ENCODE measurements around the gene TTC7B. TPM values are rescaled to one million over a fixed set of nuclear protein-coding genes. Genes with fewer than 3 reads are reported as not detected.

TTC7B gene
- polyA plus RNA-seq, 1 donor from 2014 or later = 19.9 TPM

DNA sequence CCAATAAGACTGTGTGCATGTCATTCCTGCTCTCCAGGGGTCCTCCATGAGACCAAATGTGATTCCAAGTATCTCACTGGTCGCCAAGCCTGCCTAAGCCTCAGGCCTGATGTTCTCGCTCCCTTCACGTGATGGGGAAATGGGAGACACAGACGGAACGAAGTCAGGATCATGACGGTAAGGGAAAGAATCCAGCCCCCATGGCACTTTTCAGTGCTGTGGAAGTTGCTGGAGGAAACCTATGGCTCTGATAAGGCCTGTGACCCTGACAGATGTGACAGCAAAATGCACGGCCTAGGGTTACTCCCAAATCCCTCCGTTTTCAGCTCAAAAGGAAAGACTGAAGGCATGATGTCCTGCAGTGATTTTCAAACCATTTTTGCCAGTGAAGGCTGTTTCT lies 234.5 kb downstream of the TTC7B start:
- H3K27ac ChIP-seq (ENCODE audit: low read length) = no peak overlapping the region
- no peak overlapping the region for H2AFZ ChIP-seq (ENCODE audit: low read depth, low read length)
- TF ChIP-seq MXI1 (conservative IDR thresholded peaks at IDR 0.05; ENCODE audit: poor library complexity, severe bottlenecking) = no peak
- TF ChIP-seq POLR2AphosphoS5 (IDR thresholded peaks at IDR 0.05) = no peak
- no peak for TF ChIP-seq SMC3 (conservative IDR thresholded peaks at IDR 0.05; ENCODE audit: poor library complexity)
- TF ChIP-seq RAD21 (conservative IDR thresholded peaks at IDR 0.05) = no peak
- no peaks in the 10 kb centered on the region for H3K9me3 ChIP-seq (ENCODE audit: low read length)
- no peaks in the 10 kb centered on the region for H3K27me3 ChIP-seq (ENCODE audit: insufficient read depth, low read depth, low read length)
- H3K9ac ChIP-seq (ENCODE audit: low read length) = no peak overlapping the region
- no peaks in the 10 kb centered on the region for H3F3A ChIP-seq (ENCODE audit: insufficient read depth, low read length, poor library complexity, severe bottlenecking)
- no peaks in the 10 kb centered on the region for H3K36me3 ChIP-seq (ENCODE audit: insufficient read depth, low read length)
- no peaks in the 10 kb centered on the region for H3K79me2 ChIP-seq (replicated peaks; ENCODE audit: insufficient read depth, low read length)
- no peaks in the 10 kb centered on the region for H3K9me2 ChIP-seq (ENCODE audit: insufficient read depth, low read length)
- no peak overlapping the region for H3K4me2 ChIP-seq (ENCODE audit: low read length)
- no peaks in the 10 kb centered on the region for H4K20me1 ChIP-seq (ENCODE audit: insufficient read depth)
- no peak overlapping the region for H3K4me3 ChIP-seq (ENCODE audit: low read length)

DNA sequence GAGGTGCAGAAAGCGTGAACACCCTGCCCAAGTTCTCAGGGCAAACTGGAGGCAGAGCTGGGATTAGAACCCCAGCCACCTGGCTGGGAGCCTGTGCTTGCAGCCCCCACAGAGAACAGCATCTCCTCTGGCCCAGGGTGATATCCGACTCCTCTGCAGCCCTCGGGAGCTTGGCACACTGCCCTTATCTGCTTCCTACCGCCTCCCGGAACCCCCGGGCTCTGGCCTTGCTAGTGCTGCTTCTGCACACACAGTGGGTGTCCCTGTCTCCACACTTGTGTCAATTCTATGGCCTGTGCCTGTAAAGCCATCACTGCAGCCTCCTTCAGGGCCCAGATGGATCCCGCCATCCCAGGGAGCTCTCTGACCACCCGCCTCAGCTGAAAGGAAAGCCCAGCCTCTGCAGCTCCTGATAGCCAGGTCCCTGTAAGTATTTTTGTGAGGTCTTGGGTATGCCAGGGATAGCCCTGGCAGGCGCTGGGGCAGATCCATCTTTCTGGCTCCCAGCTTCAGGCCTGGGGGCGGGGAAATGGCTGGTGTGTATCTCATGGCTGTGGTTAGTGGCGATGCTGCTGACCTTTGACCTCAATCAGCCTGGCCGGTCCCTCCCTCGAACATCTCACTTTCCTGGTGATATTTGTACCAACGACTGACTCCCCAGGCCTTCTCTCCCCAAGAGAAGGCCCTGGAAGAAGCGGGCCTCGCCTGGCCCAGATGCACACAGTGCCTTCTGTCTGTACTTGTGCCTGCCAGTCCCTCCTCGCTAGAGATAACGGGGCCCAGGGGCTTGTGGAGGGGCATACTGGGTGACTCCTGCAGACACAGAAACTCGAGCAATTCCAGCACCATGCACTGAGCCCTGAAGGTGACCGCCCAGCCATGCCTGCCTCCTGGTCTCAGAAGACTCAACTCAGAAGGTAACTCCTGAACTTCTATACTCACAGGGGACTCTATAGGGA lies 235.6 kb downstream of the TTC7B start:
- no peak overlapping the region for H3K4me3 ChIP-seq (ENCODE audit: low read length)
- no peaks in the 10 kb centered on the region for H3K27me3 ChIP-seq (ENCODE audit: insufficient read depth, low read depth, low read length)
- H2AFZ ChIP-seq (ENCODE audit: low read depth, low read length) = no peak overlapping the region
- TF ChIP-seq, protein P1, sequence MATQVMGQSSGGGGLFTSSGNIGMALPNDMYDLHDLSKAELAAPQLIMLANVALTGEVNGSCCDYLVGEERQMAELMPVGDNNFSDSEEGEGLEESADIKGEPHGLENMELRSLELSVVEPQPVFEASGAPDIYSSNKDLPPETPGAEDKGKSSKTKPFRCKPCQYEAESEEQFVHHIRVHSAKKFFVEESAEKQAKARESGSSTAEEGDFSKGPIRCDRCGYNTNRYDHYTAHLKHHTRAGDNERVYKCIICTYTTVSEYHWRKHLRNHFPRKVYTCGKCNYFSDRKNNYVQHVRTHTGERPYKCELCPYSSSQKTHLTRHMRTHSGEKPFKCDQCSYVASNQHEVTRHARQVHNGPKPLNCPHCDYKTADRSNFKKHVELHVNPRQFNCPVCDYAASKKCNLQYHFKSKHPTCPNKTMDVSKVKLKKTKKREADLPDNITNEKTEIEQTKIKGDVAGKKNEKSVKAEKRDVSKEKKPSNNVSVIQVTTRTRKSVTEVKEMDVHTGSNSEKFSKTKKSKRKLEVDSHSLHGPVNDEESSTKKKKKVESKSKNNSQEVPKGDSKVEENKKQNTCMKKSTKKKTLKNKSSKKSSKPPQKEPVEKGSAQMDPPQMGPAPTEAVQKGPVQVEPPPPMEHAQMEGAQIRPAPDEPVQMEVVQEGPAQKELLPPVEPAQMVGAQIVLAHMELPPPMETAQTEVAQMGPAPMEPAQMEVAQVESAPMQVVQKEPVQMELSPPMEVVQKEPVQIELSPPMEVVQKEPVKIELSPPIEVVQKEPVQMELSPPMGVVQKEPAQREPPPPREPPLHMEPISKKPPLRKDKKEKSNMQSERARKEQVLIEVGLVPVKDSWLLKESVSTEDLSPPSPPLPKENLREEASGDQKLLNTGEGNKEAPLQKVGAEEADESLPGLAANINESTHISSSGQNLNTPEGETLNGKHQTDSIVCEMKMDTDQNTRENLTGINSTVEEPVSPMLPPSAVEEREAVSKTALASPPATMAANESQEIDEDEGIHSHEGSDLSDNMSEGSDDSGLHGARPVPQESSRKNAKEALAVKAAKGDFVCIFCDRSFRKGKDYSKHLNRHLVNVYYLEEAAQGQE (IDR thresholded peaks at IDR 0.05; ENCODE audit: borderline replicate concordance) = no peak
- TF ChIP-seq SMC3 (conservative IDR thresholded peaks at IDR 0.05; ENCODE audit: poor library complexity) (no peak), TAF1 (IDR thresholded peaks at IDR 0.05; ENCODE audit: low read depth) (no peak), MXI1 (conservative IDR thresholded peaks at IDR 0.05; ENCODE audit: poor library complexity, severe bottlenecking) (no peak), EZH2 (IDR thresholded peaks at IDR 0.05; ENCODE audit: borderline replicate concordance, insufficient read depth, low read length, poor library complexity, severe bottlenecking) (no peak), RAD21 (conservative IDR thresholded peaks at IDR 0.05) (no peak), EP300 (conservative IDR thresholded peaks at IDR 0.05; ENCODE audit: poor library complexity, severe bottlenecking) (no peak), POLR2AphosphoS5 (IDR thresholded peaks at IDR 0.05) (no peak)
- TF ChIP-seq, protein P2, sequence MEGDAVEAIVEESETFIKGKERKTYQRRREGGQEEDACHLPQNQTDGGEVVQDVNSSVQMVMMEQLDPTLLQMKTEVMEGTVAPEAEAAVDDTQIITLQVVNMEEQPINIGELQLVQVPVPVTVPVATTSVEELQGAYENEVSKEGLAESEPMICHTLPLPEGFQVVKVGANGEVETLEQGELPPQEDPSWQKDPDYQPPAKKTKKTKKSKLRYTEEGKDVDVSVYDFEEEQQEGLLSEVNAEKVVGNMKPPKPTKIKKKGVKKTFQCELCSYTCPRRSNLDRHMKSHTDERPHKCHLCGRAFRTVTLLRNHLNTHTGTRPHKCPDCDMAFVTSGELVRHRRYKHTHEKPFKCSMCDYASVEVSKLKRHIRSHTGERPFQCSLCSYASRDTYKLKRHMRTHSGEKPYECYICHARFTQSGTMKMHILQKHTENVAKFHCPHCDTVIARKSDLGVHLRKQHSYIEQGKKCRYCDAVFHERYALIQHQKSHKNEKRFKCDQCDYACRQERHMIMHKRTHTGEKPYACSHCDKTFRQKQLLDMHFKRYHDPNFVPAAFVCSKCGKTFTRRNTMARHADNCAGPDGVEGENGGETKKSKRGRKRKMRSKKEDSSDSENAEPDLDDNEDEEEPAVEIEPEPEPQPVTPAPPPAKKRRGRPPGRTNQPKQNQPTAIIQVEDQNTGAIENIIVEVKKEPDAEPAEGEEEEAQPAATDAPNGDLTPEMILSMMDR (IDR thresholded peaks at IDR 0.05; ENCODE audit: poor library complexity, severe bottlenecking) = no peak
- no peak overlapping the region for H3K4me2 ChIP-seq (ENCODE audit: low read length)
- no peak overlapping the region for H3K27ac ChIP-seq (ENCODE audit: low read length)
- no peak overlapping the region for H3K9ac ChIP-seq (ENCODE audit: low read length)
- H3K36me3 ChIP-seq (ENCODE audit: insufficient read depth, low read length) = no peaks in the 10 kb centered on the region
- H3K9me2 ChIP-seq (ENCODE audit: insufficient read depth, low read length) = no peaks in the 10 kb centered on the region
- H3K9me3 ChIP-seq (ENCODE audit: low read length) = no peaks in the 10 kb centered on the region
- H4K20me1 ChIP-seq (ENCODE audit: insufficient read depth) = no peaks in the 10 kb centered on the region
- no peaks in the 10 kb centered on the region for H3F3A ChIP-seq (ENCODE audit: insufficient read depth, low read length, poor library complexity, severe bottlenecking)
- H3K79me2 ChIP-seq (replicated peaks; ENCODE audit: insufficient read depth, low read length) = no peaks in the 10 kb centered on the region
